CD4-positive, alpha-beta T cell treated with Interleukin-17A for 1 hour (primary cell): ENCODE results near the gene EHD3.

Experiments used
- DNase-seq: peaks from one replicate; pipeline ENCODE4 v3.0.0-alpha.2; 2020

The EHD3 gene

GRCh38 chr2:31237348-31238017 lies 3.5 kb downstream of the EHD3 start:
- DNase-seq: no peak

- no peak for DNase-seq
These were observed 4.4 kb downstream of the EHD3 start for GRCh38 chr2:31238126-31238905.

DNA sequence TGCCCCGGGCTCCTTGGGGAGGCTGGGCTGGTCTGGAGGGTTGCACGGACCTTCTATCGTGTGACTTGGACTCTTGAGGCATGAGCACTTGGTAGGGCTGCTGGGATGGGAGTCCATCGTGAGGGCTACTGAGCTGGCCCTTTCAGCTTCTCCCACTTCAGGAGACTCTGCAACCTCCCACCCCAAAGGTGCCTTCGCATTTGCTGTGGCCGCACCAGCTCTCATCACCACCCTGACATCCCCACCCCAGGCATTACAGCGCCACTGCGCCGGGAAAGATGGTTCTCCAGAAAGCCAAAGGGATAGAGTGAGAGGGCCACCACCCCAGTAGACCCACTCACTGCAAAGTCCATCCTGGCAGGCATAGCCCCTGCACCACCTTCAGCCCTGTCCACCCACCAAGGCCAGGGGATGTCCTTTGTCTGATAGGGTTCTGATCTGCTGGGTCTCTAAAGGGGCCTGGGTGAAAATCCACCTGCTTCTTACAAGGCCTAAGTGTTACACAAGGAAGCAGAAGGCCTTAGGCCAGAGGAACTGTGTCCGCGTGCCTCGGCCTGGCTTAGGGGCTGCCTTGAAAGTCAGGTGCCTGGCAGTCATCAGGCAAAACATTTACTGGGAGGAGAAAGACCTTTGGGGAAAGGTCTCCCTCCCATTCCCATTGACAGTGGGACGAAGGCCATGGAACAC lies 5.1 kb downstream of the EHD3 start:
- no peak for DNase-seq

GRCh38 chr2:31239593-31240177 lies 5.7 kb downstream of the EHD3 start:
- DNase-seq: no peak

GRCh38 chr2:31240381-31241365 lies 6.7 kb downstream of the EHD3 start:
- no peak for DNase-seq

DNA sequence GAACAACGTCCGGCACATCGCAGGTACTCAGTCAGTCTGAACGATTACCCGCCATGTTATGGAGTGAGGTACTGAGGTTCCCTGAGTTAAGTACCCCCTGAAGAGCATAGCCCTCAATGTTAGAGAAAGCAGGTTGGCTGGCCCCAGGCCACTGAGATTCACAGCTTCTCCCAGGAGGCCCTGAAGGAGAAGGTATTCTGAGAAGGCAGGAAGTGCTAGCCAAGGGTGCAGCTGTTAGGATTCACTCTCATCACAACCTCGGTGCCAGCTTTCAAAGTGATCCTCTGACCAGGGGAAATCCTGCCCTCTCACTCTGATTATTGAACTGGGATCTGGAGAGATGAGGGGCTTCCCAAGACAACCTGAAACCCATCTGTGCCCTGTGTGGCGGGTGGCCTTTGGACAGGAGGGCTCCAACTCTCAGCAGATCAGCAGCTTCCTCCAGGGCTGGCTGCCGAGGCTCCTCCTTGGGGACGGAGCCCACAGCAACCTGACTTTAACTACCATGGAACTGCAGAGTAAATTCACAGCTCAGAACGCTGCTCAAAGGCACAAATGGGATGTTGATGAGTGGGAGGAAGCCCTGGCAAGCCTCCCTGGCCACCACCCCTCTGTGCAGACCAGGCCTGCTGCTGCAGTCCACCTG lies 7.8 kb downstream of the EHD3 start:
- DNase-seq: no peak

- DNase-seq: no peak
These were observed 9.1 kb downstream of the EHD3 start for GRCh38 chr2:31243053-31243452.

GRCh38 chr2:31244101-31244500 lies 10.1 kb downstream of the EHD3 start:
- no peak for DNase-seq

GRCh38 chr2:31246184-31246852 lies 12.4 kb downstream of the EHD3 start:
- DNase-seq: no peak

DNA sequence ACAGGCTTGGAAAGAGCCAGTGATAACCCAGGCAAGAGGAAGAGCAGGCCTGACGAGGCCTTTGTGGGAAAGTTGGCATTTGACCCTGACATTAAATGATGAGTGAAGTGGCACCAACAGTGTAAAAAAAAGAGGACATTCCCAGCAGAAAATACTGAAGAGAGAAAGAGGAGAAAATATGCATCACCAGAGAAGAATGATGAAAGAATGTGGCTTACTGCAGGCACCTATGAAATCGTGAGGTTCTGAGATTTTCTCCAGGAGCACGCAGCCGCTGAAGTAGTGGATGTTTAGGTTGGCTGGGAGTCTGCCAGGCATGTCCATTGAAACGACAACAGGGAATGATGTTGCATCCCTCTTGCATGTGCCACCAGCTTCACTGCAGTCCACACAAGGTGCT lies 13.8 kb downstream of the EHD3 start:
- no peak for DNase-seq

DNA sequence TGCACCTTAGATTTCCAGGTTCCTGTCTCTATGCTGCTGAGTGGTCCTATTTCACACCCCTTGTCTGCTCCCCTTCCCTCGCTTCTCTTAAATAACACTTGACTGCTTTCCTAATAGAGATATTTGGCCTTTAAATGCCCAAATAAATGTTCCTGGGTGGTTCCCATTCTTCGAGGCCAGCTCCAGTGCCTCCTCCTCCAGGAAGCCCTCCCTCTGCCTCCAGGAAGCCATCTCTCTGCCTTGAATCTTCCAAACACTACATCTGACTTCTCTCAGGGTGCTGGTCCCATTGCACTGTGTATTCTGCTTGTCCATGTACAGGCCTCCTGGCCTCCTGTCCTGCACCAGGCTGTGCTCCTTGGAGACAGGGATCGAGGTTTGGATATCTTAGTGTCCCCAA lies 14.2 kb downstream of the EHD3 start:
- no peak for DNase-seq

GRCh38 chr2:31249009-31249690 lies 15.2 kb downstream of the EHD3 start:
- DNase-seq: no peak

GRCh38 chr2:31251018-31251417 lies 17.1 kb downstream of the EHD3 start:
- no peak for DNase-seq

DNA sequence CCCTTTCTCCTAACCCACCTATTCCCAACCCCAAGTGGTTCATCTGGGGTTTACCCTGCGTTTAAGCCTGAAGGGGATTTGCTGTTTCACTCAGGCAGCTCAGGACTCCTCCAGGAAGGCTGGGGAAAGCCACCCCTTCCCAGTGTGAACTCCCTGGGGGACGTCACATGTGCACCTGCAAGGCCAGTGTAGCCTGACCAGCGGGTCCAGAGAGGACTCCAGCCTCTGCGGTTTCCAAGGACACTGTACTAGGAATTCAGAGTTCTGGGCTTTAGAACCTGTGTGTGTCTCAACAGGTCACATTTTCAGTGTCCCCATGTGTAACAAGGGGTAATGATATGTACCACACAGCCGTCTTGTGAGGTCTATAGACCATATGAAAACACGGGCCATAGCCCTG lies 17.9 kb downstream of the EHD3 start:
- no peak for DNase-seq

DNA sequence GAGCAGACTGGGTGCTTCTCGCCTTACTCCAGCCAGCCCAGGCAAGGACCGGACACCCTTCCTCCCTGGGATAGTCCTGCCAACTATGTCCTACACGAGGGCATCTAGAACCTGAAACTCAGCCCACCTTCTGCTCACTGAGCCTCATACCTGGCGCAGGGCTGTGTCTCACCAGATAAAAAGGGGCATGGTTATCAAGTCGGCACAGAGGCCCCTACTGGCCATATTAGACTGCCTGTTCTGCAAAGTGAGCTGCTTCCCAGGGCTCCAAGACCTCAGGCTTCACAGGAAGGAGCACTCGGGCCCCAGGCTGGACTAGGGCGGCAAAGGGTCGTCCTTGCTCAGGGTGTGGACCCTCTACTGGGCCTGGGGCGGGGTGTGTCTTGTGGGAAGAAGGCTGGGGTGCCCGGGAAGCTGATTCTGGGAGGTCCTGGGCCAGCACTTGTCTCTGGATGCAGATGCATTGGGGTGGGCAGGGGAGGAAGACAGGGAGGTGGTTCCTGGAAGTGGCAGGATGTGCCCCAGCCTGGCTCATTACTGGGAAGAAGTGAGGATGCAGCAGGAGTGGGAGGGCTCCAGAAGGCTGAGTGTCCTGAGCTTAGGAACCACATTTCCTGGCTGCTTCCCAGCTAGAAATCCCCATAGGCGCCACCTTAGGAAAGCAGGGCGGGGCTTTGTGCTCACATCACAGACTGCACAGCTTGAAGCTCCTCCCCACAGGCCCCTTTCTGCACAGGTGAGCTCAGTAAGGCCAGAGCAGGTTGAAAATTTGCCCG lies 19.6 kb downstream of the EHD3 start:
- DNase-seq: no peak

DNA sequence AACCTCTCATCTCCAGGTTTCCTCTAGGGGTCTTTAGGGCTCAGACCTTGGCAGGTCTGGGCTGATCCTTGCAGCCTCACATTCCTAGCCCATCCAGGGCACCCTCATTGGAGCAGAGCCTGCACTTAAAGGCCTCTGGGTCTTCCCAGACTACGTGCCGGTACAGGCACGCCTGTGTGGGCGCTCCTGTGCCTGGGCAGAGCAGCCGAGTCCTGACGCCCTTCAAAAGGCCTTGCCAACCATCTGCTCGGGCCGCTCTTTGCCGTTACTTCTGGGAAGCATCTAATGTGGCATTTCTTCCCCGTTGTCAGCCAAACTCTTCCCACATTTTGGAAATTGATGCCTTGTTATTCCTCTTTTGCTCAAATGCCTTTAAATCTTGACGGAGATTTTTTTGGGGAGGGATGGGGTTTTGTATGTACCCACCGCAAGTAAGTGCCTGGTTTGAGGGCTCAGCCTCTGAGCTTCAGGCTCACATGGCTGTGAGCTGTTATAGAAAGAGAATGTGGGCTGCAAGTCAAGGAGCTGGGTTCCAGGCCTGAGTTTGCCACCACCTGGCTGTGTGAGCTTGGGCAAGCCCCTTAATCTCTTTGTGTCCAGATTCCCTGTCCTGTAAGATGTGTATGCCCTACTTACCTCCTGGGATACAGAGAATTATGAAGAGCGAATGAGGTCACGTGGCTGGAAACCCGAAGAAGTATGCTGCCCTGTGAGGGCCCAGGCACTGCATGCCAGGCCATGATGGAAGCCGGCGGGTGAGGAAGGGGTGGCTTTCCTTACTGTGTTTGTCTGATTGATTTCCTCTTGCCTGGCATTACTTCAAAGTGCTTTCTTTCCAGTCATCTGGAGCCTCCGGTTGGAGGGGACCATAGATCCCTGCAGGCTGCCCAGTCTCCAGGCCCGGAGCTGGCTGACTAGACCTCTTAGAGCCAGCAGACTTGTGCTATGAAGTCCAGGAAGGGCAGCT lies 20.6 kb downstream of the EHD3 start:
- DNase-seq: no peak

DNA sequence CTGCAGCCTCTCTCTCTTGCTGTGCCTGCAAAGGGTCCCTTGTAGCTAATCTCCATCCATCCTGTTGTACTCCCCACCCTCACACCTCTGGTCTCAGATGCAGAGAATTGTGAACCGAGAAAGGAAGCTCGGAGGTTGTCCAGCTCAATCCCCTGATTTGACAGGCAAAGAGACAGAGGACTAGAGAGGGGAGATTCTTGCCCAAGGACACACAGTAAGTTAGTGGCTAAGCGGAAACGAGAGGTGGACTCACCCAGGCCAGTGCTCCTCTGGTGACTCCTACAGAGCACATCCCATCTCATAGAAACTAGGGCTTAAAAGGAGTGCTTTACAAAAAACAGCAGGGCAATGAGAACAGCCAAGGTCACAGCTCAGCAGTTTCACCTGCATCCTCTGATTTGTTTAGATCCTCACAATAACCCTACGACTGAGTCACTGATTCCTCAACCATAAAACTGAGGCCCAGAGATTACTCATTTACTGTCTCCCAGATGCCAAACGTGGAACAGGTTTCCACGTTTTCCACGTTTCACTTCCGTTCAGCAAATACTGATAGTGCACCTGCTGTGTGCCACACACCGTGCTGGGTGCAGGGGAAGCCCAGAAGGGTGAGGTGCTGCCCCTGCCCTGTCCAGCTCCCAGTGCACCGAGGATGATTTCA lies 22.1 kb downstream of the EHD3 start:
- no peak for DNase-seq
